H1 (cell line): Measurements from ENCODE around the gene GTF2IRD1. TPM values are rescaled to one million over a fixed set of nuclear protein-coding genes. Genes with fewer than 3 reads are reported as not detected.

ENCODE experiments used
- BCL11A ChIP-seq, 2 experiments: IDR thresholded peaks; one replicate each; pipeline ENCODE4 v1.6.1; 2011; ENCODE audit warnings: low read depth in 2 of 2, low read length in 2 of 2, mild to moderate bottlenecking in 2 of 2
- CHD2 ChIP-seq: IDR thresholded peaks from 2 replicates; pipeline ENCODE4 v1.6.1; 2012; ENCODE audit warnings: low read length, improper control_type of control experiment
- GABPA ChIP-seq: IDR thresholded peaks from 2 replicates; pipeline ENCODE4 v1.6.1; 2011; ENCODE audit warnings: mild to moderate bottlenecking, low read length, moderate library complexity, borderline replicate concordance; ENCODE audit not compliant: insufficient read depth
- MAFK ChIP-seq: IDR thresholded peaks from 2 replicates; pipeline ENCODE4 v1.6.1; 2012; ENCODE audit warnings: low read depth, mild to moderate bottlenecking, improper control_type of control experiment, low read length
- NRF1 ChIP-seq: IDR thresholded peaks from 2 replicates; pipeline ENCODE4 v1.6.1; 2011; ENCODE audit warnings: mild to moderate bottlenecking, low read depth, low read length, improper control_type of control experiment
- POLR2AphosphoS5 ChIP-seq: IDR thresholded peaks from 2 replicates; pipeline ENCODE4 v1.6.1; 2011; ENCODE audit warnings: low read depth, low read length
- SIRT6 ChIP-seq: IDR thresholded peaks from one replicate; pipeline ENCODE4 v1.7.1; 2012; ENCODE audit warnings: low read length, inconsistent platforms
- polyA plus RNA-seq, 7 experiments: library from polyadenylated mRNA; depleted of rRNA in 3 of 7; stranded (reverse) in 5 of 7; unstranded in 2 of 7; fragments of >200 nt in 5 of 7; fragments of 200-250 nt in 2 of 7; gene quantifications; 1 replicate in 5 of 7; 2 replicates in 1 of 7; 4 replicates in 1 of 7; pipeline versions ENCODE4 v1.2.1 to v1.2.3, GENCODE V29; 2011 to 2013; ENCODE audit warnings: missing spikeins in 2 of 7, mixed read lengths in 2 of 7
- total RNA-seq: library from RNA; stranded (reverse); fragmentation: NEBNext Ultra II Directional; extraction: Animal tissue kit (Norgen Biotek cat#: 25700); gene quantifications from 2 replicates; pipeline ENCODE4 v1.2.1, GENCODE V29; 2021
- TF ChIP-seq, protein P1 (sequence below): fragments of 300-600 bp; sonication (generic); IDR thresholded peaks from 2 replicates; pipeline ENCODE4 v1.7.1; 2012; ENCODE audit warnings: low read length, moderate library complexity, mild to moderate bottlenecking, inconsistent platforms; ENCODE audit not compliant: insufficient replicate concordance

The GTF2IRD1 gene
- total and polyA plus RNA-seq, 2 of the 8 experiments (the other 6 are each of a cell fraction or from before 2014, with no cell fraction given) = 27.4 to 45.4 TPM

DNA sequence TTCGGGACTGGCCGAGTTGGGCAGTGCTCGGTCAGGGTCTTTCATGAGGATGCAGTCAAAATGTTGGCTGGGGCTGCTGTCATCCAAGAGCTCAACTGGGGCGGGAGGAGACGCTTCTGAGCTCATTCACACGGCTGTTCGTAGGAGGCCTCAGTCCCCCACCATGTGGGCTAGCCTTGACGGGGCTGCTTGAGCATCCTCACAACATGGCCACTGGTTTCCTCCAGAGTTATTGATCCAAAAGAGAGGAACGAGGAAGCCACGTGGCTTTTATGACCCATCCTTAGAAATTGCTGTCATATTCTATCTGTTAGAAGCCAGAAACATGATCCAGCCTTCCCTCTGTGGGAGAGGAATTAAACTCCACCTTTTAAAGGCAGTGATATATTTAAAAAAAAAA, 68.1 kb downstream of the GTF2IRD1 start (continued):
- TF ChIP-seq, protein P1, sequence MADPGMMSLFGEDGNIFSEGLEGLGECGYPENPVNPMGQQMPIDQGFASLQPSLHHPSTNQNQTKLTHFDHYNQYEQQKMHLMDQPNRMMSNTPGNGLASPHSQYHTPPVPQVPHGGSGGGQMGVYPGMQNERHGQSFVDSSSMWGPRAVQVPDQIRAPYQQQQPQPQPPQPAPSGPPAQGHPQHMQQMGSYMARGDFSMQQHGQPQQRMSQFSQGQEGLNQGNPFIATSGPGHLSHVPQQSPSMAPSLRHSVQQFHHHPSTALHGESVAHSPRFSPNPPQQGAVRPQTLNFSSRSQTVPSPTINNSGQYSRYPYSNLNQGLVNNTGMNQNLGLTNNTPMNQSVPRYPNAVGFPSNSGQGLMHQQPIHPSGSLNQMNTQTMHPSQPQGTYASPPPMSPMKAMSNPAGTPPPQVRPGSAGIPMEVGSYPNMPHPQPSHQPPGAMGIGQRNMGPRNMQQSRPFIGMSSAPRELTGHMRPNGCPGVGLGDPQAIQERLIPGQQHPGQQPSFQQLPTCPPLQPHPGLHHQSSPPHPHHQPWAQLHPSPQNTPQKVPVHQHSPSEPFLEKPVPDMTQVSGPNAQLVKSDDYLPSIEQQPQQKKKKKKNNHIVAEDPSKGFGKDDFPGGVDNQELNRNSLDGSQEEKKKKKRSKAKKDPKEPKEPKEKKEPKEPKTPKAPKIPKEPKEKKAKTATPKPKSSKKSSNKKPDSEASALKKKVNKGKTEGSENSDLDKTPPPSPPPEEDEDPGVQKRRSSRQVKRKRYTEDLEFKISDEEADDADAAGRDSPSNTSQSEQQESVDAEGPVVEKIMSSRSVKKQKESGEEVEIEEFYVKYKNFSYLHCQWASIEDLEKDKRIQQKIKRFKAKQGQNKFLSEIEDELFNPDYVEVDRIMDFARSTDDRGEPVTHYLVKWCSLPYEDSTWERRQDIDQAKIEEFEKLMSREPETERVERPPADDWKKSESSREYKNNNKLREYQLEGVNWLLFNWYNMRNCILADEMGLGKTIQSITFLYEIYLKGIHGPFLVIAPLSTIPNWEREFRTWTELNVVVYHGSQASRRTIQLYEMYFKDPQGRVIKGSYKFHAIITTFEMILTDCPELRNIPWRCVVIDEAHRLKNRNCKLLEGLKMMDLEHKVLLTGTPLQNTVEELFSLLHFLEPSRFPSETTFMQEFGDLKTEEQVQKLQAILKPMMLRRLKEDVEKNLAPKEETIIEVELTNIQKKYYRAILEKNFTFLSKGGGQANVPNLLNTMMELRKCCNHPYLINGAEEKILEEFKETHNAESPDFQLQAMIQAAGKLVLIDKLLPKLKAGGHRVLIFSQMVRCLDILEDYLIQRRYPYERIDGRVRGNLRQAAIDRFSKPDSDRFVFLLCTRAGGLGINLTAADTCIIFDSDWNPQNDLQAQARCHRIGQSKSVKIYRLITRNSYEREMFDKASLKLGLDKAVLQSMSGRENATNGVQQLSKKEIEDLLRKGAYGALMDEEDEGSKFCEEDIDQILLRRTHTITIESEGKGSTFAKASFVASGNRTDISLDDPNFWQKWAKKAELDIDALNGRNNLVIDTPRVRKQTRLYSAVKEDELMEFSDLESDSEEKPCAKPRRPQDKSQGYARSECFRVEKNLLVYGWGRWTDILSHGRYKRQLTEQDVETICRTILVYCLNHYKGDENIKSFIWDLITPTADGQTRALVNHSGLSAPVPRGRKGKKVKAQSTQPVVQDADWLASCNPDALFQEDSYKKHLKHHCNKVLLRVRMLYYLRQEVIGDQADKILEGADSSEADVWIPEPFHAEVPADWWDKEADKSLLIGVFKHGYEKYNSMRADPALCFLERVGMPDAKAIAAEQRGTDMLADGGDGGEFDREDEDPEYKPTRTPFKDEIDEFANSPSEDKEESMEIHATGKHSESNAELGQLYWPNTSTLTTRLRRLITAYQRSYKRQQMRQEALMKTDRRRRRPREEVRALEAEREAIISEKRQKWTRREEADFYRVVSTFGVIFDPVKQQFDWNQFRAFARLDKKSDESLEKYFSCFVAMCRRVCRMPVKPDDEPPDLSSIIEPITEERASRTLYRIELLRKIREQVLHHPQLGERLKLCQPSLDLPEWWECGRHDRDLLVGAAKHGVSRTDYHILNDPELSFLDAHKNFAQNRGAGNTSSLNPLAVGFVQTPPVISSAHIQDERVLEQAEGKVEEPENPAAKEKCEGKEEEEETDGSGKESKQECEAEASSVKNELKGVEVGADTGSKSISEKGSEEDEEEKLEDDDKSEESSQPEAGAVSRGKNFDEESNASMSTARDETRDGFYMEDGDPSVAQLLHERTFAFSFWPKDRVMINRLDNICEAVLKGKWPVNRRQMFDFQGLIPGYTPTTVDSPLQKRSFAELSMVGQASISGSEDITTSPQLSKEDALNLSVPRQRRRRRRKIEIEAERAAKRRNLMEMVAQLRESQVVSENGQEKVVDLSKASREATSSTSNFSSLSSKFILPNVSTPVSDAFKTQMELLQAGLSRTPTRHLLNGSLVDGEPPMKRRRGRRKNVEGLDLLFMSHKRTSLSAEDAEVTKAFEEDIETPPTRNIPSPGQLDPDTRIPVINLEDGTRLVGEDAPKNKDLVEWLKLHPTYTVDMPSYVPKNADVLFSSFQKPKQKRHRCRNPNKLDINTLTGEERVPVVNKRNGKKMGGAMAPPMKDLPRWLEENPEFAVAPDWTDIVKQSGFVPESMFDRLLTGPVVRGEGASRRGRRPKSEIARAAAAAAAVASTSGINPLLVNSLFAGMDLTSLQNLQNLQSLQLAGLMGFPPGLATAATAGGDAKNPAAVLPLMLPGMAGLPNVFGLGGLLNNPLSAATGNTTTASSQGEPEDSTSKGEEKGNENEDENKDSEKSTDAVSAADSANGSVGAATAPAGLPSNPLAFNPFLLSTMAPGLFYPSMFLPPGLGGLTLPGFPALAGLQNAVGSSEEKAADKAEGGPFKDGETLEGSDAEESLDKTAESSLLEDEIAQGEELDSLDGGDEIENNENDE = no peak
- TF ChIP-seq CHD2 = no peak
- no peak for TF ChIP-seq SIRT6
- TF ChIP-seq NRF1 = no peak
- no peak for TF ChIP-seq POLR2AphosphoS5
- no peak for TF ChIP-seq MAFK
- TF ChIP-seq GABPA = no peak
- no peak for TF ChIP-seq BCL11A (IDR thresholded peaks at IDR 0.05; ENCODE audit: low read depth in 2 of 2, low read length in 2 of 2)
